GM18517 (cell line): ENCODE measurements around the gene ZNF484.
"Not testable (repeated sequence)": the region's sequence is repeated elsewhere in the genome, so short reads cannot be mapped to it uniquely, and the experiment has no call there.

Experiments
- ATAC-seq: cut with Tn5 transposase; IDR thresholded peaks from one replicate; pipeline ENCODE4 v1.9.1; 2021; ENCODE audit warnings: mild to moderate bottlenecking, moderate library complexity; ENCODE audit not compliant: unreplicated experiment

Gene ZNF484

GRCh38 chr9:92864152-92864551, 13.7 kb downstream of the ZNF484 start:
- ATAC-seq, result no peak

GRCh38 chr9:92860867-92861266, 17.0 kb downstream of the ZNF484 start:
- no peak for ATAC-seq

GRCh38 chr9:92857236-92857635, 20.6 kb downstream of the ZNF484 start:
- no peak for ATAC-seq

GRCh38 chr9:92853716-92854115, 24.1 kb downstream of the ZNF484 start:
- no peak for ATAC-seq

- no peak for ATAC-seq
Measured at GRCh38 chr9:92850898-92851297, 26.9 kb downstream of the ZNF484 start.

- not testable (repeated sequence) for ATAC-seq
Measured at GRCh38 chr9:92848740-92849139, 29.1 kb downstream of the ZNF484 start.

GRCh38 chr9:92846662-92847145, 31.1 kb downstream of the ZNF484 start:
- no peak for ATAC-seq

GRCh38 chr9:92838411-92838810, 39.4 kb downstream of the ZNF484 start:
- not testable (repeated sequence) for ATAC-seq

GRCh38 chr9:92837191-92837590, 40.6 kb downstream of the ZNF484 start:
- ATAC-seq, result no peak

GRCh38 chr9:92829420-92829819, 48.4 kb downstream of the ZNF484 start:
- no peak for ATAC-seq

GRCh38 chr9:92825065-92825464, 52.8 kb downstream of the ZNF484 start:
- ATAC-seq, result not testable (repeated sequence)

GRCh38 chr9:92820964-92821363, 56.9 kb downstream of the ZNF484 start:
- ATAC-seq, result no peak

GRCh38 chr9:92819898-92820297, 57.9 kb downstream of the ZNF484 start:
- not testable (repeated sequence) for ATAC-seq

GRCh38 chr9:92809629-92810326, 68.1 kb downstream of the ZNF484 start:
- not testable (repeated sequence) for ATAC-seq

- no peak for ATAC-seq
Measured at GRCh38 chr9:92808726-92809451, 68.9 kb downstream of the ZNF484 start.

GRCh38 chr9:92807757-92808725, 69.8 kb downstream of the ZNF484 start:
- ATAC-seq, result no peak

- no peak for ATAC-seq
Measured at GRCh38 chr9:92807031-92807756, 70.6 kb downstream of the ZNF484 start.

GRCh38 chr9:92804727-92805126, 73.1 kb downstream of the ZNF484 start:
- no peak for ATAC-seq

GRCh38 chr9:92798358-92798757, 79.5 kb downstream of the ZNF484 start:
- no peak for ATAC-seq

- not testable (repeated sequence) for ATAC-seq
Measured at GRCh38 chr9:92796337-92796804, 81.5 kb downstream of the ZNF484 start.
